Measurements from ENCODE around the gene ATP6V1G1.

Gene ATP6V1G1

GRCh38 chr9:114606597-114607207, 19.1 kb downstream of the ATP6V1G1 start:
- Histone ChIP-seq H3K14ac (ENCODE audit: low read length) (no peak overlapping the region), H3K9ac (ENCODE audit: low read depth, low read length, poor library complexity) (no peak overlapping the region), H2BK12ac (ENCODE audit: low read length) (no peak overlapping the region), H3K4me3 (ENCODE audit: low read length in 2 of 2) (no peak overlapping the region), H3K36me3 (replicated peaks in 1 of 2; ENCODE audit: control insufficient read depth in 2 of 2, insufficient read depth in 2 of 2, low read length in 2 of 2) (no peaks in the 10 kb centered on the region), H3K79me1 (ENCODE audit: low read depth, low read length) (no peaks in the 10 kb centered on the region), H2BK5ac (ENCODE audit: low read length) (no peak overlapping the region), H3K27me3 (ENCODE audit: control insufficient read depth in 3 of 3, insufficient read depth in 3 of 3, low read depth in 1 of 3, low read length in 3 of 3) (peaks cover 0 to 6% (median 2%) of the 10 kb centered on the region in 3 experiments), H3K9me3 (replicated peaks in 1 of 2; ENCODE audit: control insufficient read depth in 2 of 2, insufficient read depth in 1 of 2, low read depth in 1 of 2, low read length in 2 of 2) (peaks cover 0 to 6% of the 10 kb centered on the region in 2 donors), H3K4me2 (ENCODE audit: insufficient read depth, low read length, poor library complexity, severe bottlenecking) (no peak overlapping the region), H2BK120ac (ENCODE audit: low read depth, low read length) (no peak overlapping the region), H3K4me1 (ENCODE audit: control insufficient read depth in 2 of 2, insufficient read depth in 1 of 2, low read depth in 1 of 2, low read length in 2 of 2) (peaks cover 2 to 7% of the 10 kb centered on the region in 2 donors), H2AK5ac (ENCODE audit: low read depth, low read length) (no peak overlapping the region), H2BK15ac (ENCODE audit: low read length) (no peak overlapping the region), H2AFZ (ENCODE audit: low read length) (no peak overlapping the region), H4K91ac (ENCODE audit: low read depth, low read length, poor library complexity) (no peak overlapping the region), H3K18ac (ENCODE audit: low read length) (no peak overlapping the region), H3K27ac (replicated peaks; ENCODE audit: low read length) (no peak overlapping the region), H3K4ac (ENCODE audit: low read length) (no peak overlapping the region), H3K23ac (ENCODE audit: low read depth, low read length, poor library complexity) (no peak overlapping the region), H4K8ac (ENCODE audit: low read depth, low read length) (no peak overlapping the region)
- no peak for DNase-seq (ENCODE audit: low spot score)

GRCh38 chr9:114607671-114608524, 20.3 kb downstream of the ATP6V1G1 start:
- no peaks in the 10 kb centered on the region for H3K36me3 ChIP-seq (replicated peaks in 1 of 2; ENCODE audit: control insufficient read depth in 2 of 2, insufficient read depth in 2 of 2, low read length in 2 of 2)
- no peak overlapping the region for H2AFZ ChIP-seq (ENCODE audit: low read length)
- no peak overlapping the region for H3K4me3 ChIP-seq (ENCODE audit: low read length in 2 of 2)
- H2BK12ac ChIP-seq (ENCODE audit: low read length) = no peak overlapping the region
- H3K14ac ChIP-seq (ENCODE audit: low read length) = no peak overlapping the region
- no peak overlapping the region for H2AK5ac ChIP-seq (ENCODE audit: low read depth, low read length)
- no peak overlapping the region for H4K91ac ChIP-seq (ENCODE audit: low read depth, low read length, poor library complexity)
- no peak overlapping the region for H2BK15ac ChIP-seq (ENCODE audit: low read length)
- no peak overlapping the region for H4K8ac ChIP-seq (ENCODE audit: low read depth, low read length)
- H3K23ac ChIP-seq (ENCODE audit: low read depth, low read length, poor library complexity) = no peak overlapping the region
- H3K9ac ChIP-seq (ENCODE audit: low read depth, low read length, poor library complexity) = no peak overlapping the region
- no peak overlapping the region for H3K4ac ChIP-seq (ENCODE audit: low read length)
- DNase-seq (ENCODE audit: low spot score) = no peak
- WGBS, 2 donors (ENCODE audit: extremely low coverage in 2 of 2, insufficient read length in 2 of 2, insufficient replicate concordance in 1 of 2) = 100% methylated on average over 1 of the region's 6 CpGs; no CpG with 5 or more reads in 1 of the 2 donors
- H3K27me3 ChIP-seq (ENCODE audit: control insufficient read depth in 3 of 3, insufficient read depth in 3 of 3, low read depth in 1 of 3, low read length in 3 of 3) = peaks cover 0 to 18% (median 2%) of the 10 kb centered on the region in 3 experiments
- H3K4me1 ChIP-seq (ENCODE audit: control insufficient read depth in 2 of 2, insufficient read depth in 1 of 2, low read depth in 1 of 2, low read length in 2 of 2) = peaks cover 2 to 15% of the 10 kb centered on the region in 2 donors
- H3K4me2 ChIP-seq (ENCODE audit: insufficient read depth, low read length, poor library complexity, severe bottlenecking) = no peak overlapping the region
- no peak overlapping the region for H2BK5ac ChIP-seq (ENCODE audit: low read length)
- no peak overlapping the region for H3K27ac ChIP-seq (replicated peaks; ENCODE audit: low read length)
- peaks cover 0 to 6% of the 10 kb centered on the region in 2 donors for H3K9me3 ChIP-seq (replicated peaks in 1 of 2; ENCODE audit: control insufficient read depth in 2 of 2, insufficient read depth in 1 of 2, low read depth in 1 of 2, low read length in 2 of 2)
- no peaks in the 10 kb centered on the region for H3K79me1 ChIP-seq (ENCODE audit: low read depth, low read length)
- H2BK120ac ChIP-seq (ENCODE audit: low read depth, low read length) = no peak overlapping the region
- H3K18ac ChIP-seq (ENCODE audit: low read length) = no peak overlapping the region

- H3K4me3 ChIP-seq (ENCODE audit: low read length in 2 of 2) = no peak overlapping the region
- H3K18ac ChIP-seq (ENCODE audit: low read length) = no peak overlapping the region
- no peak overlapping the region for H3K9ac ChIP-seq (ENCODE audit: low read depth, low read length, poor library complexity)
- H3K36me3 ChIP-seq (replicated peaks in 1 of 2; ENCODE audit: control insufficient read depth in 2 of 2, insufficient read depth in 2 of 2, low read length in 2 of 2) = no peaks in the 10 kb centered on the region
- H3K27ac ChIP-seq (replicated peaks; ENCODE audit: low read length) = no peak overlapping the region
- no peak overlapping the region for H2AFZ ChIP-seq (ENCODE audit: low read length)
- no peak overlapping the region for H3K4me2 ChIP-seq (ENCODE audit: insufficient read depth, low read length, poor library complexity, severe bottlenecking)
- DNase-seq (ENCODE audit: low spot score) = no peak
- H4K8ac ChIP-seq (ENCODE audit: low read depth, low read length) = no peak overlapping the region
- H2BK5ac ChIP-seq (ENCODE audit: low read length) = no peak overlapping the region
- H2BK120ac ChIP-seq (ENCODE audit: low read depth, low read length) = no peak overlapping the region
- H2AK5ac ChIP-seq (ENCODE audit: low read depth, low read length) = no peak overlapping the region
- no peak overlapping the region for H3K14ac ChIP-seq (ENCODE audit: low read length)
- no peak overlapping the region for H2BK15ac ChIP-seq (ENCODE audit: low read length)
- H3K23ac ChIP-seq (ENCODE audit: low read depth, low read length, poor library complexity) = no peak overlapping the region
- peaks cover 0 to 20% (median 2%) of the 10 kb centered on the region in 3 experiments for H3K27me3 ChIP-seq (ENCODE audit: control insufficient read depth in 3 of 3, insufficient read depth in 3 of 3, low read depth in 1 of 3, low read length in 3 of 3)
- H3K9me3 ChIP-seq (replicated peaks in 1 of 2; ENCODE audit: control insufficient read depth in 2 of 2, insufficient read depth in 1 of 2, low read depth in 1 of 2, low read length in 2 of 2) = peaks cover 0 to 6% of the 10 kb centered on the region in 2 donors
- no peak overlapping the region for H2BK12ac ChIP-seq (ENCODE audit: low read length)
- no peak overlapping the region for H4K91ac ChIP-seq (ENCODE audit: low read depth, low read length, poor library complexity)
- no CpG with 5 or more reads among the region's 2 CpGs for WGBS, 2 donors (ENCODE audit: extremely low coverage in 2 of 2, insufficient read length in 2 of 2, insufficient replicate concordance in 1 of 2)
- H3K79me1 ChIP-seq (ENCODE audit: low read depth, low read length) = no peaks in the 10 kb centered on the region
- H3K4ac ChIP-seq (ENCODE audit: low read length) = no peak overlapping the region
- peaks cover 2 to 15% of the 10 kb centered on the region in 2 donors for H3K4me1 ChIP-seq (ENCODE audit: control insufficient read depth in 2 of 2, insufficient read depth in 1 of 2, low read depth in 1 of 2, low read length in 2 of 2)
These were observed 20.9 kb downstream of the ATP6V1G1 start for GRCh38 chr9:114608525-114608796.

- Histone ChIP-seq H2BK120ac (ENCODE audit: low read depth, low read length) (peak overlapping the region; percentile 33), H3K36me3 (replicated peaks in 1 of 2; ENCODE audit: control insufficient read depth in 2 of 2, insufficient read depth in 2 of 2, low read length in 2 of 2) (no peaks in the 10 kb centered on the region), H3K14ac (ENCODE audit: low read length) (no peak overlapping the region), H3K27me3 (ENCODE audit: control insufficient read depth in 3 of 3, insufficient read depth in 3 of 3, low read depth in 1 of 3, low read length in 3 of 3) (peaks cover 0 to 20% (median 2%) of the 10 kb centered on the region in 3 experiments), H3K4me1 (ENCODE audit: control insufficient read depth in 2 of 2, insufficient read depth in 1 of 2, low read depth in 1 of 2, low read length in 2 of 2) (peaks cover 2 to 8% of the 10 kb centered on the region in 2 donors), H3K27ac (replicated peaks; ENCODE audit: low read length) (no peak overlapping the region), H3K23ac (ENCODE audit: low read depth, low read length, poor library complexity) (peak overlapping the region; percentile 34), H2BK12ac (ENCODE audit: low read length) (no peak overlapping the region), H3K9me3 (replicated peaks in 1 of 2; ENCODE audit: control insufficient read depth in 2 of 2, insufficient read depth in 1 of 2, low read depth in 1 of 2, low read length in 2 of 2) (peaks cover 0 to 6% of the 10 kb centered on the region in 2 donors), H2BK5ac (ENCODE audit: low read length) (no peak overlapping the region), H3K18ac (ENCODE audit: low read length) (peak overlapping the region; percentile 82), H4K8ac (ENCODE audit: low read depth, low read length) (no peak overlapping the region), H3K79me1 (ENCODE audit: low read depth, low read length) (no peaks in the 10 kb centered on the region), H2AFZ (ENCODE audit: low read length) (peak overlapping the region; percentile 100), H4K91ac (ENCODE audit: low read depth, low read length, poor library complexity) (no peak overlapping the region), H3K4me3 (ENCODE audit: low read length in 2 of 2) (peak overlapping the region; percentile 49 to 78), H3K4me2 (ENCODE audit: insufficient read depth, low read length, poor library complexity, severe bottlenecking) (peak overlapping the region; percentile 70), H2AK5ac (ENCODE audit: low read depth, low read length) (peak overlapping the region; percentile 46), H2BK15ac (ENCODE audit: low read length) (no peak overlapping the region), H3K9ac (ENCODE audit: low read depth, low read length, poor library complexity) (peak overlapping the region; percentile 87), H3K4ac (ENCODE audit: low read length) (no peak overlapping the region)
- WGBS, 2 donors (ENCODE audit: extremely low coverage in 2 of 2, insufficient read length in 2 of 2, insufficient replicate concordance in 1 of 2) = no CpG with 5 or more reads among the region's 58 CpGs
- no peak for DNase-seq (ENCODE audit: low spot score)
These were observed 24.1 kb downstream of the ATP6V1G1 start for GRCh38 chr9:114611516-114612271.
